Mononuclear cell (primary cell): ENCODE measurements around the gene SAV1. TPM values are rescaled to one million over a fixed set of nuclear protein-coding genes. Genes with fewer than 3 reads are reported as not detected.

Experiments
- H3K27me3 ChIP-seq: 2 replicates; pipeline ENCODE4 v1.6.0; 2011; ENCODE audit warnings: low read length, control low read depth; ENCODE audit not compliant: insufficient read depth
- H3K4me1 ChIP-seq: 2 replicates; pipeline ENCODE4 v1.5.1; 2011; ENCODE audit warnings: mild to moderate bottlenecking, low read length, control low read depth; ENCODE audit not compliant: insufficient read depth
- H3K4me3 ChIP-seq: 2 replicates; pipeline ENCODE4 v1.5.1; 2011; ENCODE audit warnings: mild to moderate bottlenecking, low read length, moderate library complexity
- H3K9me3 ChIP-seq: 2 replicates; pipeline ENCODE4 v1.5.1; 2011; ENCODE audit warnings: low read depth, mild to moderate bottlenecking, control low read depth, low read length
- total RNA-seq: library from RNA; depleted of rRNA; stranded (reverse); fragments of >200 nt; gene quantifications from one replicate; pipeline ENCODE4 v1.2.3, GENCODE V29; 2012

Gene SAV1
- total RNA-seq, 1 donor, result 23.1 TPM

- no peaks in the 10 kb centered on the region for H3K9me3 ChIP-seq
Measured at GRCh38 chr14:50606468-50606867, 61.6 kb downstream of the SAV1 start.

DNA sequence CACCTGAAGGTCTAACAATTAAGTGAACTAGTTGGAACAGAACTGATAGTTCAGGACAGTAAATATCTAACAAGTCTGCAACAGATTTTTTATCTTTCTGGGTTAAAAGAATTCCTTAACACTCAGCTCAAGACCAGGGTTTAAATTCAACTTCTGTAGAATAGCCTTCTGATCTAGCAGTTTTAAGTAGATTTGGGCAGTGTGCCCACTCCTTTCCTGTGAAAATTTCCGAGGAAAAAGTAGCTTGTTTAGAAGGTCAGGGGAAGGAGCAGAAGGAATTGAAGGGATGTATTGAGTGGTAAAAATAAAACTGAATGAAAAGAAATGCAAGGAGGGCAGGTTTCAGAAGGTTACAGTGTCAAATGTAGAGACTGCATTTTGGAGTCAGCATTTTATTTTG lies 62.3 kb downstream of the SAV1 start:
- Histone ChIP-seq H3K4me3 (no peak overlapping the region), H3K27me3 (no peaks in the 10 kb centered on the region)

More at GRCh38 chr14:50606468-50606867, 61.6 kb downstream of the SAV1 start:
- Histone ChIP-seq H3K27me3 (no peaks in the 10 kb centered on the region), H3K4me3 (no peak overlapping the region), H3K4me1 (no peaks in the 10 kb centered on the region)

DNA sequence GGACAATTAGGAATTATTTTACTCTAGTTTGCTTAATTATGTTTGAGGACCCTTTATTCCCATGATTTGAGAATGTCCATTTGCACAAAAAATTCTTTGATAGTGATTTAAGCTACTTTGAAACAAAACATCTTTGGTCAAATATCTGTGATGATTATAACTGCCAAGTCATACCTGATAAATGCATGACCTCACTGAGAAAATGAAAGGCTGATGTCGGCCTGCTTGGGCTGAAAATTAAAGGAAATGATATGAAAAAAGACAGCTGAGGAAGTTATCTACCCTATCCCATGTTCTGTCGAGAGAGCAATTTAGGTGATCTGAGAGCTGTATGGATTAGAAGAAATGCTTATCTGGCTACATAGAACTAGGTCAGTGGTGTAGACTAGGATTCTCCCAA lies 64.5 kb downstream of the SAV1 start:
- Histone ChIP-seq H3K4me1 (no peaks in the 10 kb centered on the region), H3K4me3 (no peak overlapping the region), H3K9me3 (no peaks in the 10 kb centered on the region), H3K27me3 (no peaks in the 10 kb centered on the region)

More for the DNA sequence above, 62.3 kb downstream of the SAV1 start:
- Histone ChIP-seq H3K9me3 (no peaks in the 10 kb centered on the region), H3K4me1 (no peaks in the 10 kb centered on the region)

- Histone ChIP-seq H3K4me3 (no peak overlapping the region), H3K9me3 (no peaks in the 10 kb centered on the region), H3K27me3 (no peaks in the 10 kb centered on the region), H3K4me1 (no peaks in the 10 kb centered on the region)
Measured at GRCh38 chr14:50602035-50602434, 66.1 kb downstream of the SAV1 start.

GRCh38 chr14:50601394-50601793 lies 66.7 kb downstream of the SAV1 start:
- Histone ChIP-seq H3K27me3 (no peaks in the 10 kb centered on the region), H3K4me3 (no peak overlapping the region), H3K9me3 (no peaks in the 10 kb centered on the region), H3K4me1 (no peaks in the 10 kb centered on the region)

GRCh38 chr14:50600849-50601248 lies 67.3 kb downstream of the SAV1 start:
- no peak overlapping the region for H3K4me3 ChIP-seq
- H3K4me1 ChIP-seq, result no peaks in the 10 kb centered on the region
- H3K9me3 ChIP-seq, result no peaks in the 10 kb centered on the region
- H3K27me3 ChIP-seq, result no peaks in the 10 kb centered on the region

DNA sequence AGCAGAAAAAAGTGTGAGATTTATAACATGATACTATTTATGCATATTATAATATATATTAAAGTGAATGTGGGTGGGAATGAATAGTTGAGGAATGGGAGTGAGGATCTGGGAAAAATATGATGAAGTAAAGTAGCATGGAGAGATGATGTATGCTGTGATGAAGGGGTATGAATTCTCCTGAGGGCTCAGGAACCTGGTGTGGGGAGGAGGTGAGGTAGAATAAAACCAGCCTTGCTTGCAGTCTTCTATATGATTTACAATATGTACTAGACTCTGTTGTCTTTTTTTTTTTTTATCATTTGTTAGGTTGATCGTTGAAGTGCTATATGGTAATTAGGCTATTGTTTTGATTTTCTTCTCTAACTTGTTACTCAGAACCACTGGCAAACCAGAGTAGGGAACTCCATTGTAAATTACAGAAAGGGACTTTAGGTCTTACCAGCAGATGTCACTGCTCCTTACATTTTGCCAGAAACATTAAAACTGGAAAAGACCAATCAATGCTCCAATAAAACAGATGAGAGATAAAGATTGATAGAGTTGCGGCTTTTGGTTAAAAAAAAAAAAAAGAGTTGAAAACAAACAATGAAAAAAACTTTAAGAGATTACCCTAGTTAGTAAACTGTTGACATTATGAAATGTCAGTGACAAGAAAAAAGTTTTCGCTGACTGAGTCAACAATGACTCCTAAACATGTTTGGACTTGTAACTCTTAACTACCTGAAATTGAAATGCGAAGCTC lies 68.2 kb downstream of the SAV1 start:
- H3K9me3 ChIP-seq, result no peaks in the 10 kb centered on the region
- no peaks in the 10 kb centered on the region for H3K4me1 ChIP-seq
- H3K27me3 ChIP-seq, result no peaks in the 10 kb centered on the region
- no peak overlapping the region for H3K4me3 ChIP-seq

DNA sequence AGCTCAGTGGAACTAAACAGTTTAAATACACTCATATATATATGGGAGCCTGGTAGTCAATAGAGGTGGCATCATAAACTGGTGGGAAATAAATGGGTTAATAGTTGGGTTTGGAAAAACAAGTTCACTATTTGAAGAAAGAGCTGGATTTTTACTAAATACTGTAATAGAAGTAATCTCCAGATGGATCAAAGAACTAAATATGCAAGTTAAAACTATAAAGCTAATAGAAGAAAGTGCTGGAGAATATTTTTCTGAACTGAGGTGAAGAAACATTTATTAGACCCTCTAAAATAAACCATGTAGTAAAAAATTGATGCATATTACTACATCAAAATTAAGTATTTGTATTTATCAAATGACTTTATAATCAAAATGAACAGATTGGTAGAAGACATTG lies 69.3 kb downstream of the SAV1 start:
- Histone ChIP-seq H3K4me3 (no peak overlapping the region), H3K9me3 (no peaks in the 10 kb centered on the region), H3K27me3 (no peaks in the 10 kb centered on the region), H3K4me1 (no peaks in the 10 kb centered on the region)

- no peaks in the 10 kb centered on the region for H3K4me1 ChIP-seq
- no peak overlapping the region for H3K4me3 ChIP-seq
- H3K9me3 ChIP-seq, result no peaks in the 10 kb centered on the region
- H3K27me3 ChIP-seq, result no peaks in the 10 kb centered on the region
Measured at GRCh38 chr14:50594577-50595316, 73.4 kb downstream of the SAV1 start.

DNA sequence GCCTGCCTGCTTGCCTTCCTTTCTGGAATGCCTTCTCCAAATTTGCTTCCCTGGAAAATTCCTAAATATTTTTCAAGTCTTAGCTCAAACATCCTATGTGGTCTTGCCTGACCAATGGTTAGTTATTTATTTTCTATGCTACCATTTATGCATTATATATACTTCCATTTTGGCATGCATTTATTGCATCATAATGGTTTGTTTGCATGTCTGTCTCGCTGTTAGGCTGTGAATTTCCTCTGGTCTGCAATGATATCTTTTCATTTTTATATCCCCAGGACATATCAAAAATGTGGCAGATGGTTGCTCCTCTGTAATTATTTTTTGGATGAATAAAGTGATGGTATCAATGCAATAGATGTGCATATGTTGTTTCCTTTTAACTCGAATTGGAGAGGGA lies 77.6 kb downstream of the SAV1 start:
- H3K4me1 ChIP-seq, result no peaks in the 10 kb centered on the region
- H3K27me3 ChIP-seq, result no peaks in the 10 kb centered on the region
- H3K9me3 ChIP-seq, result no peaks in the 10 kb centered on the region
- no peak overlapping the region for H3K4me3 ChIP-seq

Other genes starting within 250 kb of the SAV1 start
- gene MAP4K5, start 135.7 kb downstream of the SAV1 start, total RNA-seq, result 53.0 TPM
- gene ATL1, start 108.2 kb downstream of the SAV1 start, total RNA-seq, result 5.7 TPM
- 119 TPM for gene NIN, start 162.9 kb upstream of the SAV1 start, total RNA-seq
- gene ABHD12B, start 203.7 kb upstream of the SAV1 start, total RNA-seq, result not detected